Activated T-helper 2 cell treated with anti-CD3 and anti-CD28 coated beads, Interferon-gamma antibody, Interleukin-2, Interleukin-4, amounts not matched to agents 10 μg/mL and 5 μg/mL and 100 μg/mL, durations not matched to agents 14 hours and 24 hours and 36 hours (primary cell): Measurements from ENCODE around the gene TOX2. TPM values are rescaled to one million over a fixed set of nuclear protein-coding genes. Genes with fewer than 3 reads are reported as not detected.

Experiments used
- DNase-seq: peaks from one replicate; pipeline ENCODE4 v3.0.0; 2021; ENCODE audit warnings: low spot score
- H3K27ac Mint-ChIP-seq: one replicate; pipeline ENCODE4 v1.8.0; 2021; ENCODE audit warnings: mixed read lengths
- H3K27me3 Mint-ChIP-seq: one replicate; pipeline ENCODE4 v1.8.0; 2021; ENCODE audit warnings: low read depth, mixed read lengths
- H3K36me3 Mint-ChIP-seq: one replicate; pipeline ENCODE4 v1.8.0; 2021; ENCODE audit warnings: low read depth, mixed read lengths
- H3K4me1 Mint-ChIP-seq: one replicate; pipeline ENCODE4 v1.8.0; 2021; ENCODE audit warnings: low read depth, mixed read lengths
- H3K4me3 Mint-ChIP-seq: one replicate; pipeline ENCODE4 v1.8.0; 2021; ENCODE audit warnings: low read depth, mild to moderate bottlenecking, moderate library complexity, mixed read lengths
- H3K9me3 Mint-ChIP-seq: one replicate; pipeline ENCODE4 v1.8.0; 2021; ENCODE audit warnings: mixed read lengths
- intact Hi-C: fragments of 100-400 bp; cut with micrococcal nuclease; formaldehyde crosslinking; loops from one replicate; pipeline ENCODE4 v1.15.1; 2023
- total RNA-seq: library from RNA; stranded (reverse); gene quantifications from 2 replicates; pipeline ENCODE4 v1.2.3, GENCODE V29; 2022

TOX2 gene
- total RNA-seq, 1 donor from 2014 or later = 2.4 TPM

GRCh38 chr20:44102582-44102981, 187.9 kb downstream of the TOX2 start:
- Mint-ChIP-seq H3K36me3 (no peaks in the 10 kb centered on the region), H3K27me3 (peaks cover 48% of the 10 kb centered on the region), H3K27ac (no peak overlapping the region), H3K9me3 (peaks cover 4% of the 10 kb centered on the region), H3K4me1 (no peaks in the 10 kb centered on the region), H3K4me3 (no peak overlapping the region)
- no peak for DNase-seq
- intact Hi-C loops = no loop called here

GRCh38 chr20:44104798-44105517, 190.3 kb downstream of the TOX2 start:
- H3K4me3 Mint-ChIP-seq = no peak overlapping the region
- peaks cover 48% of the 10 kb centered on the region for H3K27me3 Mint-ChIP-seq
- no peaks in the 10 kb centered on the region for H3K36me3 Mint-ChIP-seq
- H3K4me1 Mint-ChIP-seq = no peaks in the 10 kb centered on the region
- no peak for DNase-seq
- intact Hi-C loops = no loop called here
- H3K9me3 Mint-ChIP-seq = peaks cover 10% of the 10 kb centered on the region
- H3K27ac Mint-ChIP-seq = no peak overlapping the region

GRCh38 chr20:44106615-44107014, 192.0 kb downstream of the TOX2 start:
- Mint-ChIP-seq H3K9me3 (peaks cover 10% of the 10 kb centered on the region), H3K36me3 (no peaks in the 10 kb centered on the region), H3K4me3 (no peak overlapping the region), H3K27ac (no peak overlapping the region), H3K4me1 (no peaks in the 10 kb centered on the region), H3K27me3 (peaks cover 36% of the 10 kb centered on the region)
- intact Hi-C loops = no loop called here
- DNase-seq = no peak

- intact Hi-C loops = no loop called here
- H3K27ac Mint-ChIP-seq = no peak overlapping the region
- H3K9me3 Mint-ChIP-seq = peaks cover 10% of the 10 kb centered on the region
- no peaks in the 10 kb centered on the region for H3K36me3 Mint-ChIP-seq
- no peak overlapping the region for H3K4me3 Mint-ChIP-seq
- H3K4me1 Mint-ChIP-seq = no peaks in the 10 kb centered on the region
- no peak for DNase-seq
- H3K27me3 Mint-ChIP-seq = peaks cover 13% of the 10 kb centered on the region
Measured at GRCh38 chr20:44109951-44110361, 195.3 kb downstream of the TOX2 start.

- Mint-ChIP-seq H3K36me3 (no peaks in the 10 kb centered on the region), H3K4me1 (no peaks in the 10 kb centered on the region), H3K27me3 (peaks cover 10% of the 10 kb centered on the region), H3K4me3 (no peak overlapping the region), H3K9me3 (peaks cover 10% of the 10 kb centered on the region), H3K27ac (no peak overlapping the region)
- intact Hi-C loops = no loop called here
- no peak for DNase-seq
Measured at GRCh38 chr20:44110816-44111568, 196.3 kb downstream of the TOX2 start.

GRCh38 chr20:44111712-44112335, 197.2 kb downstream of the TOX2 start:
- H3K9me3 Mint-ChIP-seq = peaks cover 10% of the 10 kb centered on the region
- H3K27ac Mint-ChIP-seq = no peak overlapping the region
- no peaks in the 10 kb centered on the region for H3K36me3 Mint-ChIP-seq
- DNase-seq = no peak
- intact Hi-C loops = no loop called here
- no peak overlapping the region for H3K4me3 Mint-ChIP-seq
- H3K4me1 Mint-ChIP-seq = peaks cover 2% of the 10 kb centered on the region
- peaks cover 12% of the 10 kb centered on the region for H3K27me3 Mint-ChIP-seq

DNA sequence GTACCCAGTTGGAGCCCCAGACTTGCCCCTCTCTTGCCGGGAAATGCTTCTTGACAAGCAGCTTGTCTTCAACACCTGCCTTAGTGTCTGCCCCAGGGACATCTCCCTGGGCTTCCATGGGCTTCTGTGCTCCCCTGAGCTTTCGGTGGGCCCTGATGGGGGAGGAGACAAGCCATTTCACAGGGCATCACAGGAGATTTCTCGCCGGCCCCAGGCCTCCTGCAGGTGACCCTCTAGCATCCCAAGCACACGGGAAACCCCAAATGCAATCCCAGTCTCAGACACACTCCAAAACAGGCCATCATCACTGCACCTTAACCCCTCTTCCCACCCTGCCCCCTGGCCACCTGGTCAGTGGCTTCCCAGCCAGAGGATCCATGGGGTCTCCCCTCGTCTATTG, 197.8 kb downstream of the TOX2 start:
- peaks cover 7% of the 10 kb centered on the region for H3K9me3 Mint-ChIP-seq
- no peak overlapping the region for H3K27ac Mint-ChIP-seq
- H3K27me3 Mint-ChIP-seq = peaks cover 12% of the 10 kb centered on the region
- H3K4me3 Mint-ChIP-seq = no peak overlapping the region
- peaks cover 2% of the 10 kb centered on the region for H3K4me1 Mint-ChIP-seq
- DNase-seq = no peak
- intact Hi-C loops = no loop called here
- H3K36me3 Mint-ChIP-seq = no peaks in the 10 kb centered on the region

DNA sequence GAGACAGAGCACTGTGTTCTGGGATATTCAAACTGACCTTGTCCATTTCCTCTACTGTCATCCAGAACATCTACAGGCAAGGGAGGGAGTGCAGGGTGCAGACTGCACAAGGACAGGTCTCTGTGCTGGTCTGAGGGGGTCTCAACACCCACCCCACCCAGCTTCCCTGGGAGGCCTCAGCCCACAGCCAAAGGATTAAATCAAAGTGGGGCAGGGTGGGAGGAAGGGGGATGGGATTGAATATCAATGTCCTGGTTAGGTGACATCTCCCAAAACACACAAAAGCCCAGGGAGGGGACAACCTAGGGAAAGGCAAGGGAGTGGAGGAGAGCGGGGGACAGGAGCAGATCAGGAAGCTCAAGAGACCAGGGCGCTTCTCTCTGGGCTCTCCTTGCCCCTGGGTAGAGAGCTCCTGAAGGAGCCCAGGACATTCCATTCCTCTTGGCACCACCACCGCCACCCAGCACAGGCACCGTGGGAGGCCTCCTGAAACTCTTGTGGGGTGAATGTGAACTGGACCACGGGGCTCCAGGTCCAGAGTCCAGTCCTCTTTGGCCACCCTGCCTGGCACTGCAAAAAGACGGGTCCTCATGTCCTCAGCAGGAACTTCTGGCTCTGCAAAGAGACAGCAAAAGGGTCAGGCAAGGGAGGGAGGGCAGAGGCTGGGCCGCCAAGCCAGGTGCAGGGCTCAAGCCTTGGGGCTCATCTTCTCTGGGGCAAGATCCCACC, 198.4 kb downstream of the TOX2 start:
- Mint-ChIP-seq H3K36me3 (no peaks in the 10 kb centered on the region), H3K27me3 (peaks cover 12% of the 10 kb centered on the region), H3K9me3 (peaks cover 3% of the 10 kb centered on the region), H3K27ac (no peak overlapping the region), H3K4me3 (no peak overlapping the region), H3K4me1 (peaks cover 2% of the 10 kb centered on the region)
- intact Hi-C loops = no loop called here
- no peak for DNase-seq

DNA sequence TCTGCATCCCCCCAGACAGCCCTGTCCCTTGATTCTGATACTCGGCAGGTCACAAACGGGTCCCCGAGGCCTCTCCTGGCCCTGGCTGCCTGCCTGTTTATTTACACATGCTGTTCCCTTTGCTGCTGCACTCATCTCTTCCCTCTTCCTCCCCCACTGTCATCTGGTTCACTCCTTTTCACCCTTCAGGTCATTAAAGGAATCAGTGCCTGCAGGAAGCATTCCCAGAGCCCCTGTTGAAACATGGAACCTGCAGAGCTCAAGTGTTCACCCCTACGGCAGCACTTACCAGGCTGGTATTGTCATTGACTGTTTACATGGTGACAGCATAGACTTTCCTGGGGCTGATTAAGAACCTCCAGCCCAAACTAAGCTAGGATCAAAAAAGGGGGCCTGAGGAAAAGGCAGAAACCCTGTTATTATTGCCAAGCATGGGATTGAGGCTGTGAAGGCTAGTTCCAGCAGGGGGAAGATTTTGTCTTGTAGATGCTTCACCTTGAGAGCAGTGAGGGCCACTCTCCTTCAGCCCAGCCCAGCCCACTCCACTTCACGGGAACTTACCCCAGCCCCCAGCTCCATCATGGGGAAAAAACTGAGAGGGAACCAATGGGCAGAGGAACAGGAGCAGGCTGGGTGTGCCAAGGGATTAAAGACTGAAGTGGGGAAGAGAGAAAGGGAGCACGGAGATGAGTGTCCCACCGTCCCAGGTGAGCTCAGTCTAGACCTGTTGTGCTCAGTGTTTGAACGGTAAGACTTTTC, 199.1 kb downstream of the TOX2 start:
- no peak for DNase-seq
- Mint-ChIP-seq H3K9me3 (no peaks in the 10 kb centered on the region), H3K27me3 (peaks cover 12% of the 10 kb centered on the region), H3K4me1 (peaks cover 2% of the 10 kb centered on the region), H3K27ac (no peak overlapping the region), H3K4me3 (no peak overlapping the region), H3K36me3 (no peaks in the 10 kb centered on the region)
- intact Hi-C loops = no loop called here

DNA sequence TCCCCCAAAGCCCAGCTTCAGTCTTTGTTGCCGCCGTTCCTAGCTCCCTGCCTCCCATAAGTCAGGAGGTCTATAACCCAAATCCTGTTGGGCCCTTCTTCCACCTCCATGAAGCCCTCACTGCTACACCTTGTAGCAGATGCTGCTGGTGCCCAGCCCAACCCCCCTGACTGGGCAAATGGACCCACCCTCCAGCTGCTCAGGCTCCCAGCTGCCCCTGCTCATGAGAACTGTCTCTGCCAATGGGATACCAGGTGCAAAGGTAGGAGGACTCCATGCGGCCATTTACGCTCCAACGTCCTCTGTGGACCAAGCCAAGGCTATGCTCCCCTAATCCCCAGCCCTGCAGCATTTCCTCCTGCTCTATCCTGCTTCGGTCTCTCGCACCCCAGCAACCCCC, 200.5 kb downstream of the TOX2 start:
- DNase-seq = no peak
- H3K9me3 Mint-ChIP-seq = no peaks in the 10 kb centered on the region
- H3K27ac Mint-ChIP-seq = no peak overlapping the region
- H3K27me3 Mint-ChIP-seq = peaks cover 14% of the 10 kb centered on the region
- intact Hi-C loops = loop anchor here (5.0 kb wide), 1 partner anchor 197 kb away; the partner anchor contains the start of gene FITM2
- H3K36me3 Mint-ChIP-seq = no peaks in the 10 kb centered on the region
- peaks cover 2% of the 10 kb centered on the region for H3K4me1 Mint-ChIP-seq
- no peak overlapping the region for H3K4me3 Mint-ChIP-seq

DNA sequence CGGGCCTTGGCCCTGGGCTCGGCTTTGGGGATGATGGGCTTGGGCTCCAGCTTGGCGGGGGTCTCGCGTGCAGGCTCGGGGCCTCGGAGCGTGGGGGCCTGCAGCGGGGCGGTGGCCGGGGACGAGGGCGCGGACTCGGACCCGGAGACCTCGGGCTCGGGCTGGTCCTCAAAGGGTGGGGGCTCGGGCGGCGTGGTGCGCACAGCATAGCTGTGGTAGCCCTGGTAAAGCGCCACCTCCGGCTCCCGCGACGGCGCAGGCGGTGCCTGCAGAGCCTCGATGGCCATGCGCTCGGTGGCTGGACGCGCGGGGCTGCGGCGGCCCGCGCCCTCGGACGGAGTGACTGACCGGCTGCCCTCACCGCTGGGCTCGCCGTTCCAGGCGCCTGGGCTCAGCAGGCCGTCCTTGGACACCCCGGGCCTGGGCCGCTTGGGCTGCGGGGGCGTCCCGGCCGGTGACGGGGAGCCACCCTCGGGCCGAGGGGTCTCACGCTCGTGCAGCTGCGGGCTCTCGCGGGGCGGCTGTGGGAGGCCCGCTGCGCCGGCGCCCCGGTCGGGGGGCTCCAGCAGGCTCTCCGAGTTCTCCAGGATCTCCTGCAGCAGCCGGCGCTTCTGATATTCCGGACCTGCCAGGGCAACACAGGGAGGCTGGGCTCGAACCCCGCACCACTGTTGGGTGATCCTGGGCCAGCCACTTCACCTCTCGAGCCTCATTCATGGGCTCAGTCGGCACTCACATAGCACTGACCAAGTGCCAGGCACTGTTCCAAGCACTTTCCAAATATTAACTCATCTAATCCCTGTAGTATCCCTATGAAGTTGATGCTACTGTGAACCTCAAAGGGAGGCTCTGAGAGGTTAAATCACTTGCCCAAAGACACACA, 201.4 kb downstream of the TOX2 start:
- Mint-ChIP-seq H3K27ac (no peak overlapping the region), H3K4me1 (peaks cover 2% of the 10 kb centered on the region), H3K4me3 (no peak overlapping the region), H3K27me3 (peaks cover 15% of the 10 kb centered on the region), H3K9me3 (no peaks in the 10 kb centered on the region), H3K36me3 (no peaks in the 10 kb centered on the region)
- intact Hi-C loops = loop anchor here (1.0 to 5.0 kb wide), 2 partner anchors 74 to 196 kb away; partner anchors contain the start of gene FITM2
- no peak for DNase-seq
